K562 (cell line): ENCODE data around the gene TP53TG5. TPM values are rescaled to one million over a fixed set of nuclear protein-coding genes. Genes with fewer than 3 reads are reported as not detected.
A peak's percentile ranks its signal among the peaks of the same experiment; 100 is the strongest.

Experiments
- DPF2 ChIP-seq: fragments of 450-650 bp; IDR thresholded peaks from 2 replicates; pipeline ENCODE4 v1.6.1; 2016
- ELF2 ChIP-seq: fragments of 250-450 bp; sonication (Bioruptor Pico); IDR thresholded peaks from 2 replicates; pipeline ENCODE4 v1.5.0; 2021; ENCODE audit warnings: mild to moderate bottlenecking
- FIP1L1 ChIP-seq: fragments of 200-400 bp; formaldehyde crosslinking; IDR thresholded peaks from 2 replicates; pipeline ENCODE4 v1.6.1; 2018; ENCODE audit warnings: mild to moderate bottlenecking, low read depth, low read length; ENCODE audit not compliant: poor library complexity, severe bottlenecking
- GABPA ChIP-seq: fragments of 200-800 bp; sonication (Bioruptor generic); conservative IDR thresholded peaks from 2 replicates; pipeline ENCODE4 v1.6.1; 2016; ENCODE audit warnings: low read depth, missing genetic modification characterization, missing compliant biosample characterization
- HMGN3 ChIP-seq: IDR thresholded peaks from 2 replicates; pipeline ENCODE4 v1.6.1; 2011; ENCODE audit warnings: borderline replicate concordance, low read depth, mild to moderate bottlenecking, mixed read lengths, low read length; ENCODE audit not compliant: insufficient read length; ENCODE audit errors: extremely low read depth
- HNRNPL ChIP-seq: fragments of 200-400 bp; formaldehyde crosslinking; IDR thresholded peaks from 2 replicates; pipeline ENCODE4 v1.6.1; 2017; ENCODE audit warnings: low read depth, mild to moderate bottlenecking, low read length
- HSF4 ChIP-seq: fragments of 250-450 bp; sonication (Bioruptor Pico); IDR thresholded peaks from 2 replicates; pipeline ENCODE4 v2.1.2; 2022; ENCODE audit warnings: mild to moderate bottlenecking, moderate library complexity, borderline replicate concordance
- IFI16 ChIP-seq: fragments of 250-450 bp; sonication (Bioruptor Pico); IDR thresholded peaks from 2 replicates; pipeline ENCODE4 v2.1.2; 2022; ENCODE audit warnings: mild to moderate bottlenecking, inconsistent platforms
- MYBL2 ChIP-seq, 2 experiments: fragments of 450-650 bp in 1 of 2; sonication (generic) in 1 of 2; formaldehyde crosslinking in 1 of 2; IDR thresholded peaks; 2 replicates each; pipeline versions ENCODE4 v1.6.1 to v1.8.1; 2017 to 2022; ENCODE audit warnings: borderline replicate concordance in 1 of 2, inconsistent platforms in 1 of 2, low read depth in 1 of 2, mild to moderate bottlenecking in 1 of 2, missing genetic modification reagents in 1 of 2, moderate library complexity in 1 of 2
- NEUROD1 ChIP-seq: fragments of 150-350 bp; IDR thresholded peaks from 2 replicates; pipeline ENCODE4 v1.6.1; 2014; ENCODE audit warnings: borderline replicate concordance, low read length, low read depth; ENCODE audit not compliant: partially characterized antibody
- NR2C2 ChIP-seq, 2 experiments: fragments of 200-800 bp in 1 of 2; sonication (Bioruptor generic) in 1 of 2; sonication (generic) in 1 of 2; formaldehyde crosslinking in 1 of 2; IDR thresholded peaks; 2 replicates each; pipeline versions ENCODE4 v1.6.1 to v1.8.0; 2016 to 2022; ENCODE audit warnings: mild to moderate bottlenecking in 1 of 2, missing compliant biosample characterization in 1 of 2, missing genetic modification characterization in 1 of 2, missing genetic modification reagents in 1 of 2
- POLR2AphosphoS5 ChIP-seq: IDR thresholded peaks from 2 replicates; pipeline ENCODE4 v1.6.1; 2011; ENCODE audit warnings: mild to moderate bottlenecking, low read depth, low read length, moderate library complexity; ENCODE audit not compliant: control insufficient read depth, insufficient read depth
- RAD51 ChIP-seq: fragments of 450-650 bp; IDR thresholded peaks from 2 replicates; pipeline ENCODE4 v1.7.1; 2016; ENCODE audit warnings: low read depth, mild to moderate bottlenecking, borderline replicate concordance
- RFX1 ChIP-seq: fragments of 450-650 bp; IDR thresholded peaks from 2 replicates; pipeline ENCODE4 v1.6.1; 2016; ENCODE audit warnings: mild to moderate bottlenecking, moderate library complexity
- RNF2 ChIP-seq: sonication (generic); IDR thresholded peaks from 2 replicates; pipeline ENCODE4 v1.6.1; 2016
- SMC3 ChIP-seq: conservative IDR thresholded peaks from 2 replicates; pipeline ENCODE4 v1.6.1; 2011; ENCODE audit warnings: low read depth, low read length, improper control_type of control experiment; ENCODE audit not compliant: insufficient read depth
- XRCC4 ChIP-seq: IDR thresholded peaks from one replicate; pipeline ENCODE4 v1.6.1; 2011; ENCODE audit not compliant: insufficient read depth, insufficient read length; ENCODE audit errors: extremely low read depth
- ZBTB17 ChIP-seq: fragments of 450-650 bp; formaldehyde crosslinking; IDR thresholded peaks from 2 replicates; pipeline ENCODE4 v1.4.0; 2020; ENCODE audit warnings: mild to moderate bottlenecking
- ZEB2 ChIP-seq: fragments of 450-650 bp; IDR thresholded peaks from 2 replicates; pipeline ENCODE4 v1.6.1; 2016
- ZNF79 ChIP-seq: fragments of 250-450 bp; sonication (Bioruptor Pico); IDR thresholded peaks from 2 replicates; pipeline ENCODE4 v1.4.0; 2020; ENCODE audit warnings: low read depth, mild to moderate bottlenecking, moderate library complexity
- polyA plus RNA-seq, 8 experiments: library from polyadenylated mRNA; depleted of rRNA in 4 of 8; stranded (reverse) in 5 of 8; unstranded in 3 of 8; fragments of >200 nt; fragmentation: Nextera tagmentation in 2 of 8; fragmentation: Illumina TruSeq in 1 of 8; extraction: Ambion mirVana in 2 of 8; extraction: Trizol in 1 of 8; gene quantifications; 2 replicates each; pipeline versions ENCODE4 v1.2.1 to v1.2.3, GENCODE V29; 2011 to 2014; ENCODE audit warnings: inconsistent platforms in 1 of 8, missing spikeins in 1 of 8
- total RNA-seq, 7 experiments: library from RNA; depleted of rRNA in 6 of 7; stranded (reverse); fragments of >200 nt in 6 of 7; fragmentation: Illumina TruSeq in 2 of 7; extraction: Trizol in 2 of 7; gene quantifications; 2 replicates each; pipeline versions ENCODE4 v1.2.1 to v1.2.3, GENCODE V29; 2011 to 2021; ENCODE audit warnings: low replicate concordance in 1 of 7
- TF ChIP-seq, protein P1 (sequence below): fragments of 450-650 bp; IDR thresholded peaks from 2 replicates; pipeline ENCODE4 v1.6.1; 2016; ENCODE audit warnings: borderline replicate concordance
- TF ChIP-seq, protein P2 (sequence below), 2 experiments: IDR thresholded peaks; 2 replicates each; pipeline ENCODE4 v1.6.1; 2012; ENCODE audit warnings: improper control_type of control experiment in 2 of 2, low read depth in 2 of 2, low read length in 2 of 2, borderline replicate concordance in 1 of 2

Gene TP53TG5
- total and polyA plus RNA-seq, 9 of the 15 experiments (the other 6 are each of a cell fraction or from before 2014, with no cell fraction given): 0.04 to 0.05 (median 0.04) TPM; not detected in 6

DNA sequence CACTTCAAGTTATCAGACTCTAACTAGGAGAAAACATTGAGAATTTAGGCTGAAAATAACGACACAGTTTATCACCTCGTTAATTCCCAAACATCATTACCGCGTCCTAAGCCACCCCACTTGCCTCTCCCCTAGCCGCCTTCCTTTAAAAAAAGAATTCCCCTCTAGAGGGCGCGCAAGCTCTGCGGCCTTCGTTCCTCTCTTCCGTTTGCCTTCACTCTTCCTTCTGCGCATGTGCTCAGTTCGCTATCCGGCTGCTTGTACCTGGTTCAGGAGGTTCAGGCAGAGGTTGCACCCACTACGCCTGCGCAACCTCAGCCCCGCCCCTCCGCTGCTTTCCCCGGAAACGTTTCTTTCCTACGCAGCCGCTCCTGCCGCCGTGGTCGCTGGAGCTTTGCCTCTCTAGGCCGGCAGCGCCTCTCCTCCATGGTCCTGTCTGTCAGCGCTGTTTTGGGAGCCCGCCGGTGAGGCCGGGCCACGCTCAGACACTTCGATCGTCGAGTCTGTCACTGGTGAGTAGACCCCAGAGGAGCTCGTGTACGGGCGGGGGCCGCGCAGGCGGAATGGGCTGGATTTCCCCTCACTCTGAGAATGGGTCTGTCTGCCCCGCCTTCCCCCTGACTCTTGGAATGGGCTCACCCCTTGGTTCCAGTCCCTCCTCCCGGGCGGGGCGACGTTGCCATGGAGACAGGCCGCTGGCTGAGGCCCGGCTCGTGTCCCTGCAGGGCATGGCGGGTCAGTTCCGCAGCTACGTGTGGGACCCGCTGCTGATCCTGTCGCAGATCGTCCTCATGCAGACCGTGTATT lies 15.1 kb downstream of the TP53TG5 start, which contains the start of gene SYS1 (continued):
- TF ChIP-seq XRCC4 (no peak), RNF2 (peak; percentile 74; the same call in 1 of the 2 replicates), GABPA (peak; percentile 95), RAD51 (no peak; the same call in 1 of the 2 replicates), RFX1 (peak; percentile 99), MYBL2 (IDR thresholded peaks at IDR 0.05; ENCODE audit: low read depth) (no peak), MYBL2 (CRISPR knock-in tag; IDR thresholded peaks at IDR 0.05; ENCODE audit: borderline replicate concordance) (no peak), FIP1L1 (peak; percentile 53), SMC3 (peak; percentile 61), ZEB2 (0 out of 2 replicates have a peak, but pooled peaks have one; percentile 54), HSF4 (CRISPR knock-in tag) (no peak), NEUROD1 (peak; percentile 54), ZBTB17 (CRISPR knock-in tag) (peak; percentile 74; the same call in 1 of the 2 replicates), ELF2 (CRISPR knock-in tag) (peak; percentile 84; the same call in 1 of the 2 replicates), HNRNPL (no peak), ZNF79 (no peak), IFI16 (CRISPR knock-in tag) (no peak), HMGN3 (peak; percentile 49), DPF2 (peak; percentile 28), POLR2AphosphoS5 (peak; percentile 87), NR2C2 (CRISPR knock-in tag; IDR thresholded peaks at IDR 0.05) (peak; percentile 93), NR2C2 (tag; IDR thresholded peaks at IDR 0.05) (peak; percentile 99)
- TF ChIP-seq, protein P1, sequence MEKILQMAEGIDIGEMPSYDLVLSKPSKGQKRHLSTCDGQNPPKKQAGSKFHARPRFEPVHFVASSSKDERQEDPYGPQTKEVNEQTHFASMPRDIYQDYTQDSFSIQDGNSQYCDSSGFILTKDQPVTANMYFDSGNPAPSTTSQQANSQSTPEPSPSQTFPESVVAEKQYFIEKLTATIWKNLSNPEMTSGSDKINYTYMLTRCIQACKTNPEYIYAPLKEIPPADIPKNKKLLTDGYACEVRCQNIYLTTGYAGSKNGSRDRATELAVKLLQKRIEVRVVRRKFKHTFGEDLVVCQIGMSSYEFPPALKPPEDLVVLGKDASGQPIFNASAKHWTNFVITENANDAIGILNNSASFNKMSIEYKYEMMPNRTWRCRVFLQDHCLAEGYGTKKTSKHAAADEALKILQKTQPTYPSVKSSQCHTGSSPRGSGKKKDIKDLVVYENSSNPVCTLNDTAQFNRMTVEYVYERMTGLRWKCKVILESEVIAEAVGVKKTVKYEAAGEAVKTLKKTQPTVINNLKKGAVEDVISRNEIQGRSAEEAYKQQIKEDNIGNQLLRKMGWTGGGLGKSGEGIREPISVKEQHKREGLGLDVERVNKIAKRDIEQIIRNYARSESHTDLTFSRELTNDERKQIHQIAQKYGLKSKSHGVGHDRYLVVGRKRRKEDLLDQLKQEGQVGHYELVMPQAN: peak; percentile 98
- TF ChIP-seq, protein P2, sequence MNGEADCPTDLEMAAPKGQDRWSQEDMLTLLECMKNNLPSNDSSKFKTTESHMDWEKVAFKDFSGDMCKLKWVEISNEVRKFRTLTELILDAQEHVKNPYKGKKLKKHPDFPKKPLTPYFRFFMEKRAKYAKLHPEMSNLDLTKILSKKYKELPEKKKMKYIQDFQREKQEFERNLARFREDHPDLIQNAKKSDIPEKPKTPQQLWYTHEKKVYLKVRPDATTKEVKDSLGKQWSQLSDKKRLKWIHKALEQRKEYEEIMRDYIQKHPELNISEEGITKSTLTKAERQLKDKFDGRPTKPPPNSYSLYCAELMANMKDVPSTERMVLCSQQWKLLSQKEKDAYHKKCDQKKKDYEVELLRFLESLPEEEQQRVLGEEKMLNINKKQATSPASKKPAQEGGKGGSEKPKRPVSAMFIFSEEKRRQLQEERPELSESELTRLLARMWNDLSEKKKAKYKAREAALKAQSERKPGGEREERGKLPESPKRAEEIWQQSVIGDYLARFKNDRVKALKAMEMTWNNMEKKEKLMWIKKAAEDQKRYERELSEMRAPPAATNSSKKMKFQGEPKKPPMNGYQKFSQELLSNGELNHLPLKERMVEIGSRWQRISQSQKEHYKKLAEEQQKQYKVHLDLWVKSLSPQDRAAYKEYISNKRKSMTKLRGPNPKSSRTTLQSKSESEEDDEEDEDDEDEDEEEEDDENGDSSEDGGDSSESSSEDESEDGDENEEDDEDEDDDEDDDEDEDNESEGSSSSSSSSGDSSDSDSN (IDR thresholded peaks at IDR 0.05; ENCODE audit: borderline replicate concordance in 1 of 2, low read depth in 2 of 2, low read length in 2 of 2): 0 out of 4 replicates have a peak, but pooled peaks of 1 of the 2 experiments have one; percentile 53
